Neural progenitor cell (in vitro differentiated cells): ENCODE measurements around the gene LRPAP1. TPM values are rescaled to one million over a fixed set of nuclear protein-coding genes. Genes with fewer than 3 reads are reported as not detected.

ENCODE experiments used
- DNase-seq: peaks from one replicate; pipeline ENCODE4 v3.0.0-alpha.2; 2016; ENCODE audit warnings: low spot score
- H2AFZ ChIP-seq: fragments of 200-600 bp; sonication (generic); replicated peaks from 2 replicates; pipeline ENCODE4 v1.6.1; 2016; ENCODE audit warnings: antibody characterized with exemption
- H3F3A ChIP-seq: fragments of 200-600 bp; sonication (generic); 2 replicates; pipeline ENCODE4 v1.6.1; 2016; ENCODE audit warnings: antibody characterized with exemption, low read depth
- H3K27ac ChIP-seq: fragments of 200-600 bp; sonication (generic); 2 replicates; pipeline ENCODE4 v1.5.1; 2016; ENCODE audit warnings: mild to moderate bottlenecking
- H3K27me3 ChIP-seq: fragments of 200-600 bp; sonication (generic); 2 replicates; pipeline ENCODE4 v1.6.1; 2016; ENCODE audit warnings: mild to moderate bottlenecking, moderate library complexity
- H3K36me3 ChIP-seq: fragments of 200-600 bp; sonication (generic); 2 replicates; pipeline ENCODE4 v1.5.1; 2016
- H3K4me1 ChIP-seq: fragments of 200-600 bp; sonication (generic); 2 replicates; pipeline ENCODE4 v1.6.1; 2016; ENCODE audit warnings: mixed run types
- H3K4me2 ChIP-seq: fragments of 200-600 bp; sonication (generic); 2 replicates; pipeline ENCODE4 v1.6.1; 2016
- H3K4me3 ChIP-seq: fragments of 200-600 bp; sonication (generic); 2 replicates; pipeline ENCODE4 v1.5.1; 2016
- H3K79me2 ChIP-seq: fragments of 200-600 bp; sonication (generic); 2 replicates; pipeline ENCODE4 v1.6.1; 2016; ENCODE audit warnings: low read depth
- H3K9ac ChIP-seq: fragments of 200-600 bp; sonication (generic); 2 replicates; pipeline ENCODE4 v1.6.1; 2016
- H3K9me3 ChIP-seq: fragments of 200-600 bp; sonication (generic); 2 replicates; pipeline ENCODE4 v1.5.1; 2016; ENCODE audit warnings: low read depth
- H4K20me1 ChIP-seq: fragments of 200-600 bp; sonication (generic); 2 replicates; pipeline ENCODE4 v1.6.1; 2016; ENCODE audit warnings: low read depth
- H3K27ac Mint-ChIP-seq: 3 replicates; pipeline ENCODE4 v1.8.0; 2021; ENCODE audit warnings: mixed read lengths
- H3K27me3 Mint-ChIP-seq: 2 replicates; pipeline ENCODE4 v1.8.0; 2022; ENCODE audit warnings: low read depth, mild to moderate bottlenecking, inconsistent platforms, moderate library complexity, mixed read lengths; ENCODE audit not compliant: insufficient read depth
- H3K36me3 Mint-ChIP-seq: 3 replicates; pipeline ENCODE4 v1.8.0; 2021; ENCODE audit warnings: mixed read lengths
- H3K4me1 Mint-ChIP-seq: 3 replicates; pipeline ENCODE4 v1.8.0; 2021; ENCODE audit warnings: mixed read lengths
- H3K4me3 Mint-ChIP-seq: 3 replicates; pipeline ENCODE4 v1.8.0; 2021; ENCODE audit warnings: mild to moderate bottlenecking, moderate library complexity, mixed read lengths
- H3K9me3 Mint-ChIP-seq: 3 replicates; pipeline ENCODE4 v1.8.0; 2020; ENCODE audit warnings: mixed read lengths
- EZH2 ChIP-seq: fragments of 200-600 bp; sonication (generic); IDR thresholded peaks from 2 replicates; pipeline ENCODE4 v1.6.1; 2017; ENCODE audit warnings: antibody characterized with exemption, mild to moderate bottlenecking, moderate library complexity
- EZH2phosphoT487 ChIP-seq: fragments of 200-600 bp; sonication (generic); IDR thresholded peaks from 2 replicates; pipeline ENCODE4 v1.6.1; 2017; ENCODE audit warnings: antibody characterized with exemption
- total RNA-seq: library from RNA; depleted of rRNA; stranded (reverse); fragments of >200 nt; gene quantifications from 2 replicates; pipeline ENCODE4 v1.2.3, GENCODE V29; 2015; ENCODE audit warnings: low replicate concordance
- TF ChIP-seq, protein P1 (sequence below): fragments of 200-600 bp; sonication (generic); IDR thresholded peaks from 2 replicates; pipeline ENCODE4 v1.5.1; 2017; ENCODE audit warnings: antibody characterized with exemption, mild to moderate bottlenecking

Gene LRPAP1
- total RNA-seq, 1 donor from 2014 or later, result 48.3 TPM

DNA sequence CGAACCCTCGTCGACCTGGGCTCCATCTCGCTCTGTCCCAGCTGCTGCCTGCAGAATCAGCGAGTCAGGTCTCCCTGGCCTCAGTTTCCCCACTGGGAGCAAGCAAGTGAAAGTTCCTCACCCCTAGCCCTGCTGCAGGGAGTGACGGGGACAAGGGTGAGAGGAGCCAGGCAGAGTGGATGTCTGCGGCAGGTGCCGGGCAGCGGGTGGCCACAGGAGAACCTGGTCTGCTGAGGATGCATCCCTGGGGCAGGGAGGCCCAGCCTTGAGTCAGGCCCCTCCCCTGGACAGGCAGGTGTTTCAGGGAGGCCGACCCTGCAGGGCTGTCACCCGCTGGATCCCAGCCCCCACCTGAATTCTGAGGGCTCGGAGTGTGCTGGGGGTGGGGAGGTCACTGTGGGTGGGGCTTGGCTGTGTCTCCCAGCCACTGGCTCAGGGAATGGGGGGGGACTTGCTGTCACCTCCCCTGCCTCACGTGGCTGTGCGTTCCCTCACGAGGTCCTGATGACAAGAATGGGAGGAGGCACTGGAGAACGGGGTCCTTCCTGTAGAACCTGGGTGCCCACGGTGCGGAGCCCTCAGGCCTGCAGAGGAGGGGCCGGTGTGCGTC is 33.2 kb downstream of the LRPAP1 start:
- H3K4me3 Mint-ChIP-seq, result no peak overlapping the region
- peaks cover 14% of the 10 kb centered on the region for H3K4me1 Mint-ChIP-seq
- no peaks in the 10 kb centered on the region for H3K36me3 ChIP-seq

DNA sequence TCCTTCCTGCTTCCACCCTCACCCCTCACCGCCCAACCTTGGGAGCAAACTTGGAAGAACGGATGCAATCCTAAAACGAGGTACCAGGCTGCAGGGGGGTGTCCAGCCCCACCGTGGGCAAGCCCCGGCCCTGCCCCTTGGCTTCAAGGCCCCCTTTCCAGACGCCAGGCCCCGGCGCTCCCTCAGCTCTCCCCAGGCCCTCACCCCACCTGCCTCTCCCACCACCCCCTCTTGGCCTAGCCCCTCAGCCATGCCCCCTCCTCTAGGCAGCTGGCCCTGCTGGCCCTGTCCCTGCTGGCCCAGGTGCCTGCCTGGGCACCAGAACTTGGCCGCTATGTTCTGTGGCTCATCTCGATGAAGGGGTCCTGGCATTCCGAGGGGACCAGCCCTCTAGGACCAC is 33.8 kb downstream of the LRPAP1 start:
- Histone ChIP-seq H3K9me3 (no peaks in the 10 kb centered on the region), H3K4me3 (no peak overlapping the region), H3K9ac (no peak overlapping the region), H3K79me2 (no peaks in the 10 kb centered on the region), H2AFZ (no peak overlapping the region), H3K4me1 (peaks cover 14% of the 10 kb centered on the region), H3K27me3 (peaks cover 19% of the 10 kb centered on the region), H4K20me1 (peaks cover 91% of the 10 kb centered on the region), H3F3A (peaks cover 10% of the 10 kb centered on the region), H3K27ac (no peak overlapping the region), H3K4me2 (no peak overlapping the region), H3K36me3 (no peaks in the 10 kb centered on the region)
- Mint-ChIP-seq H3K4me1 (peaks cover 13% of the 10 kb centered on the region), H3K9me3 (no peaks in the 10 kb centered on the region), H3K27ac (no peak overlapping the region), H3K36me3 (peaks cover 2% of the 10 kb centered on the region), H3K4me3 (no peak overlapping the region), H3K27me3 (peaks cover 3% of the 10 kb centered on the region)
- DNase-seq, result no peak
- TF ChIP-seq EZH2phosphoT487, result no peak
- TF ChIP-seq, protein P1, sequence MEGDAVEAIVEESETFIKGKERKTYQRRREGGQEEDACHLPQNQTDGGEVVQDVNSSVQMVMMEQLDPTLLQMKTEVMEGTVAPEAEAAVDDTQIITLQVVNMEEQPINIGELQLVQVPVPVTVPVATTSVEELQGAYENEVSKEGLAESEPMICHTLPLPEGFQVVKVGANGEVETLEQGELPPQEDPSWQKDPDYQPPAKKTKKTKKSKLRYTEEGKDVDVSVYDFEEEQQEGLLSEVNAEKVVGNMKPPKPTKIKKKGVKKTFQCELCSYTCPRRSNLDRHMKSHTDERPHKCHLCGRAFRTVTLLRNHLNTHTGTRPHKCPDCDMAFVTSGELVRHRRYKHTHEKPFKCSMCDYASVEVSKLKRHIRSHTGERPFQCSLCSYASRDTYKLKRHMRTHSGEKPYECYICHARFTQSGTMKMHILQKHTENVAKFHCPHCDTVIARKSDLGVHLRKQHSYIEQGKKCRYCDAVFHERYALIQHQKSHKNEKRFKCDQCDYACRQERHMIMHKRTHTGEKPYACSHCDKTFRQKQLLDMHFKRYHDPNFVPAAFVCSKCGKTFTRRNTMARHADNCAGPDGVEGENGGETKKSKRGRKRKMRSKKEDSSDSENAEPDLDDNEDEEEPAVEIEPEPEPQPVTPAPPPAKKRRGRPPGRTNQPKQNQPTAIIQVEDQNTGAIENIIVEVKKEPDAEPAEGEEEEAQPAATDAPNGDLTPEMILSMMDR, result no peak
- no peak for TF ChIP-seq EZH2

More for the DNA sequence above, 33.2 kb downstream of the LRPAP1 start:
- H4K20me1 ChIP-seq, result peaks cover 91% of the 10 kb centered on the region
- no peaks in the 10 kb centered on the region for H3K79me2 ChIP-seq
- Mint-ChIP-seq H3K27me3 (peaks cover 3% of the 10 kb centered on the region), H3K36me3 (peaks cover 5% of the 10 kb centered on the region), H3K27ac (no peak overlapping the region), H3K9me3 (no peaks in the 10 kb centered on the region)
- DNase-seq, result no peak
- no peak overlapping the region for H3K4me2 ChIP-seq
- H3K9me3 ChIP-seq, result no peaks in the 10 kb centered on the region
- H3K27me3 ChIP-seq, result peaks cover 16% of the 10 kb centered on the region
- H3K9ac ChIP-seq, result no peak overlapping the region
- H3F3A ChIP-seq, result peaks cover 10% of the 10 kb centered on the region
- H3K4me1 ChIP-seq, result peaks cover 8% of the 10 kb centered on the region
- H3K4me3 ChIP-seq, result no peak overlapping the region
- no peak overlapping the region for H2AFZ ChIP-seq
- TF ChIP-seq EZH2phosphoT487 (no peak), EZH2 (no peak)
- TF ChIP-seq, protein P1, result no peak
- H3K27ac ChIP-seq, result no peak overlapping the region

DNA sequence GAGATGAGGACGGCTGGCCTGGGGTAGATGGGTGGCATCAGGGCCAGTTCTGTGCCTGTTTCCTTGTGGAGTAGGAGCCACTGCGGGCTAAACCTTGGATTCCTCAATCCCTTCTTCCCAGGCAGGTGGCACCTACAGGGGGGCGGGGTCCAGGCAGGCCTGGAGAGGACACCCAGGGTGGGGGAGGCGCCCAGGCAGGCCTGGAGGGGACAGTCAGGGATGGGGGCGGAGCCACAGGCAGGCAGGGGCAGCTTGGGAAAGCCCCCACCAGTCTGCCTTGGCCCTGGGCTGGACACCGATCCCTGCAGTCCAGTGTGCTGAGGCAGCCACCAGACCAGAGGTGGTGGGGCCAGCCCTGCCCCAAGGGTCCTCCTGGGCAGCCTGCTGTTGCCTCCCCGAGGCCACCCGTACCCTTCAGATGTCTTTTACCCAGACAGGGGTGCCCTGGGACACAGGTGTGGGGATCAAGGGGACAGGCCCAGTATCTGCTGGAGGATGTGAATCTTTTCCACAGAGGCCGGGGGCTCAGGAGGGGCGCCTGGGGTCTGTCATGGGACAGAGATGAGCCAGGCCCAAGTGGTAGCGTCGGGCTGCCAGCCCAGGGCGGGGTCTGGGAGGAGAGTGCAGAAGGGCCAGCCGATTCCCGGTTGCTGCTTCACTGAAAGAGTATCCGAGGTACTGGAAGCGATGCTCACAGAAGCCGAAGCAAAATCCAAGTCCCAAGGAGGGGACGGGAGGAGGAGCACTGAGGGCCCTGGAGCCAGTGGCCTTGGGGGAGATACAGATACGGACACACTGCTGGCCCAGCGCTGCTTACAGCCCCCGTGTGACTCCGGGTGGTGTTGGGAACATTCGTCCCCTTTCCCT is 34.5 kb downstream of the LRPAP1 start:
- no peak for DNase-seq
- no peaks in the 10 kb centered on the region for H3K36me3 Mint-ChIP-seq
- H3K9ac ChIP-seq, result no peak overlapping the region
- H3K4me3 Mint-ChIP-seq, result no peak overlapping the region
- H3K79me2 ChIP-seq, result no peaks in the 10 kb centered on the region
- H3K27ac ChIP-seq, result no peak overlapping the region
- peaks cover 20% of the 10 kb centered on the region for H3K4me1 ChIP-seq
- no peak overlapping the region for H3K4me3 ChIP-seq
- peaks cover 25% of the 10 kb centered on the region for H3K27me3 ChIP-seq
- H3K36me3 ChIP-seq, result no peaks in the 10 kb centered on the region
- H2AFZ ChIP-seq, result no peak overlapping the region
- H3K27me3 Mint-ChIP-seq, result peaks cover 3% of the 10 kb centered on the region
- H3K27ac Mint-ChIP-seq, result peak overlapping the region; percentile 29
- peaks cover 86% of the 10 kb centered on the region for H4K20me1 ChIP-seq
- peaks cover 11% of the 10 kb centered on the region for H3K4me1 Mint-ChIP-seq
- TF ChIP-seq EZH2phosphoT487, result no peak
- TF ChIP-seq EZH2, result no peak
- TF ChIP-seq, protein P1, result no peak
- peaks cover 10% of the 10 kb centered on the region for H3F3A ChIP-seq
- H3K9me3 Mint-ChIP-seq, result no peaks in the 10 kb centered on the region
- H3K9me3 ChIP-seq, result no peaks in the 10 kb centered on the region
- H3K4me2 ChIP-seq, result no peak overlapping the region
